GM21717 (cell line): ENCODE data around the gene LDHAL6B.

ENCODE experiments used
- ATAC-seq: cut with Tn5 transposase; IDR thresholded peaks from one replicate; pipeline ENCODE4 v1.9.1; 2021; ENCODE audit warnings: mild to moderate bottlenecking, moderate library complexity; ENCODE audit not compliant: unreplicated experiment

The LDHAL6B gene

GRCh38 chr15:59249816-59250215 lies 43.2 kb downstream of the LDHAL6B start:
- no peak for ATAC-seq

DNA sequence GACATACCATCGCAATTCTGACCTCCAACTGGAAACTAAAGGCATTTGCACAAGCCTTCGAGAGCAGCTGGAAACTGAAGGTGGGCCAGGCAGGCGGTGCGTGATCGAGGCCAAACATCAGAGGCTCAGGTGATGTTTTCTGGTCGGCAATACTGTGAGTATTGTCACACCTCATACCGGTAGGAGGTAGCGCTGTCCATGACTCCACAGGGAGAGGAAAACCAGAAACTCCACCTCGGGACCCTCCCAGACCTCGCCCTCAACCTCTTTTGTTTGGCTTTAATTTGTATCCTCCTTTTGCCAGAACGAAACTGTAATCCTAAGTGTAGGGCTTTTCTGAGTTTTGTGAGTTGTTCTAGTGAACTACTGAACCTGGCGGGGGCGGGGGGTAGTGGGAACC lies 43.6 kb downstream of the LDHAL6B start:
- no peak for ATAC-seq

DNA sequence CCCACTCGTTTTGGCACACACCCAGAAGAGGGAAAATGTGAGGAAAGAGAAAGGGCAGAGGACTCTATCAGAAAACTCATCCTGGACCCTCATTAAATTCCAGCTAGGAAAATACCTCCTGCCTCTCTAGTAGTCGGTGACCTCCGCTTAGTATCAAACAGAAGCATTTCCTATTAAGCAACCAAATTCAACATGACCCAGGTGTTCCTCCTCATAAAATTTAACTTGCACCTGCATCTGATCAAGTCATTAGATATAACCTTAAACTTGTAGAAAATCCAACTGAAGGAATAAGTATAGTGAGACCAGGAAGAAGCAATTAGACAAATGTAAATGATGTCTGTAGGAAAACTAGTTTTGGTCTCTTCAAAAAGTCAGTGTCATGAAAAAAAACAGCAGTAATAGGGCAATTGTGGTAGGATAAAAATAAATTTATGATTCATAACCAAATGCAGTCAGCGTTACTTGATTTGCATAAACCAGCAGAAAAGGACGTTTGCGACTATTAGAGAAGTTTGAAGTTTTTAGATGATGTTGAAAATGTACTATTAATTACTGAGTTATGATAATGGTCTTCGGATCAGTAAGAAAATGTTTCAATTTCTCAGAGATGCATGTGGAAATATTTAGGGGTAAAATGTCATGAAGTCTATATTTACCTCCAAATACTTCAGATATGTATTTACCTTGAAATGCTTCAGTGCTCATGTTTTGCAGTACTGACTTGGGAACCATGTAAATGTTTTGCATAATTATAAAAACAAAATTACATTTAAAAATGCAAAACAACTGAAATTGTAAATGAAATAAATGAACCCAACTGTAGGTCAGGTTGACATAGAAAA lies 44.6 kb downstream of the LDHAL6B start:
- ATAC-seq, result peak; percentile 47

GRCh38 chr15:59252137-59252536 lies 45.5 kb downstream of the LDHAL6B start:
- ATAC-seq, result no peak

- ATAC-seq, result no peak
These were observed 49.2 kb downstream of the LDHAL6B start for GRCh38 chr15:59255680-59256336.

DNA sequence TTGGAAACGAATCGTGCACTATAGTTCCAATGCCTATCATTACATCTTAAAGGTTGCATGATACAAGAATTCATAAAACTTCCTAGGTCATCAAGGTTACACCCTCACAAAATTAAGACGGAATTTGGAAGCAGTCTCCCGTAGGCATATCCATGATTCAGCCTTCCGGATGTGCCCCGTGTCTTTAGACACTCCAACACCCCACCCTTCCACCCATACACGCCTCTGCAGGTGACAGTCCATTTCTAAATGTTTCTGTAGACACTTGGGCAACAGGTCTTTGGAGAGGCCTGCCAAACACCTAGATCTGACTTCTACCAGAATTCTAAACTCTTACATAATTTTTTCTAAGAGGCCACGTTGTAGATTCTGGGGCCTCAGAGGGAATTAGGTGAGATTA lies 49.8 kb downstream of the LDHAL6B start:
- no peak for ATAC-seq

DNA sequence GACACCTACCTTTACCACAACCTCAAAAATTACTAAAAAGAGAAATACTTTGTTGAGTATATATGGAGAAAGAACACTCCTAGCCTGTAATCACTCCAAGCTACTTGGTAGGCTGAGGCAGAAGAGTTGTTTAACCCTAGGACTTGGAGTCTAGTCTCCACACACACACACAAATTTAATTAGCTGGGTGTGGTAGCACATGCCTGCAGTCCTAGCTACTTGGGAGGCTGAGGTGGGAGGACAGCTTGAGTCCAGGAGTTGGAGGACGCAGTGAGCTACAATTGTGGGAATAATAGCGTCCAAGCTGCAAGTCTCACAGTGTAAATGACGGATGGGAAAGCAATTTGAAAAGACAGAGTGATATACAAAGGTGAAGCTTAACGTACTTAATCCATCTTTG lies 50.5 kb downstream of the LDHAL6B start:
- ATAC-seq, result no peak
